Measurements from ENCODE around the gene VPS11.

Gene VPS11

DNA sequence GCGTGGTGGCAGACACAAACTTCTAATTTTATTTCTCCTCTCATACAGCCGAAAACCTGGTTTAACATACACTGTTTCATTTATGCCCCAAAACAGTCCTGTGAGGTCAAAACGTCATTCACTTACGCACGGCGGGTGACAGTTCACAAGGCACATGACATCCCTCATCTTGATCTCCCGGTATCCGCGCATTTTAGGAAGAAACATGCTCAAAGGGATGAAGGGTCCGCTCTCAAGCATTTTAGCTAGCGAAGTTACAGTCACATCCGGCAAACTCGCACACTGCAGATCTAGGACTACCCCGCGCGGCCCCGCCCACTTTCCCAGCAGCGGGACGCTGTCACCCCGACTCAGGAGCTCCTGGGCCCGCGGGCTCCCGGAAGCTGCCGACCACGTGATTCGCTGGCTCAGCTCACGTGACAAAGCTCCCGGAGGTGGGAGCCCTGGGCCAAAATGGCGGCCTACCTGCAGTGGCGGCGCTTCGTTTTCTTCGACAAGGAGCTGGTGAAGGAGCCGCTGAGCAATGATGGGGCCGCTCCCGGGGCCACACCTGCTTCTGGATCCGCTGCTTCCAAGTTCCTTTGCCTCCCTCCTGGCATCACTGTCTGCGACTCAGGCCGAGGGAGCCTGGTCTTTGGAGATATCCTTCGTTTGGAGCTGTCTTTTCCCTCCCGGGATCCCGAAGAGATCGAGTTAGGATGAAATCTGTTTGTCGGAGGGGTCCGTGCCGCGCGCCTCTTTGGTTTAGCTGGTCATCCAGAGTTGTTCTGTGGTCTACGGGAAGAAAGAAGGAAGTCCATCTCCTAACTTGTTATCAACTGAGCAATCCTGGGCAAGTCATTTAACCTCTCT lies at the start of gene VPS11:
TSS of gene VPS11 (plus strand) at position 448 of the 852 bp plus-strand sequence. CDS start at position 454, 6 bp downstream.
- no peaks in the 10 kb centered on the region for H3K9me3 Mint-ChIP-seq
- no peaks in the 10 kb centered on the region for H3K27me3 Mint-ChIP-seq
- H3K4me3 Mint-ChIP-seq, result peak within 1 kb of the TSS; percentile 91 to 95
- ATAC-seq (peak; percentile 99), DNase-seq (peak; percentile 94 to 98)
- peak within 1 kb of the TSS; percentile 95 to 96 for H3K27ac Mint-ChIP-seq
- peaks cover 40% of the 10 kb centered on the region for H3K4me1 Mint-ChIP-seq

DNA sequence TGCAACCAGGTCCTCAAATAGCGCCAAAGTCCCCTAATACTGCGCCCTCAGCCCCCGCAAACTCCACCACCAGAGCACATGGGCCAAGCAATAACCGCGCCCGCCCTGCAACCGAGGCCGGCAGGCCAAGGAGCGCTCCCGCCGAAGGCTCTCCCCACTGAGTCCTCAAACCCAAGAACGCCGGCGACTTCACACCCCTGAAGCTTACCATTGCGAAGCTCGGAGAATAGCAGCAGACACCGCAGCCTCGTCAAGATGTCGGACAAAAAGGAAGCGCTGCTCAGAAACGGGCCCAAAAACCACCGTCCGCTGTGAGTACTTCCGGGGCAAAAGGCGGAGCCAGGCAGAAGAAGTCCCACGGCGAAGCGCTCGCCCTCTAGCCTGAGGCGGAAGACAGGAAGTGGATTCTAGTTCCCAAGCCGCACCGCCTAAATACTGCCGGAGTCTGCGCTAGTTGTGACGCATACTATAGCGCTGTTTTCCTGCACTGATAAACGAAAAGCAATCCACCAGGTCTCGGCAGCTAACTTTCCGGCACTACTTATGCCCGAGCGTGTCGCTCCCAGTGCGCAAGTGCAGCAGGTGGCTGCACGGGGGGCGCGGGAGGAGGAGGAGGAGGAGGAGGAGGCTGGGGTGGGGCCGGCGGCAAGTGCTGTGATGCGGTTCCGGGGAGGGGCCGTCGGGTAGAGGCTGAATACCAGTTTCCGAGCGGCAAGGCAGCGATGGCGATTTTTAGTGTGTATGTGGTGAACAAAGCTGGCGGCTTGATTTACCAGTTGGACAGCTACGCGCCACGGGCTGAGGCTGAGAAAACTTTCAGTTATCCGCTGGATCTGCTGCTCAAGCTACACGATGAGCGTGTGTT lies 49.3 kb upstream of the VPS11 start, which contains the start of the genes RPS25 and TRAPPC4:
TSS of gene RPS25 (minus strand) at position 270 of the 865 bp plus-strand sequence. CDS start at position 211, 59 bp downstream.
TSS of gene TRAPPC4 (plus strand) at position 693 of the 865 bp plus-strand sequence. CDS start at position 723, 30 bp downstream.
- peaks cover 61% of the 10 kb centered on the region for H3K4me1 Mint-ChIP-seq
- H3K9me3 Mint-ChIP-seq, result no peaks in the 10 kb centered on the region
- peak within 1 kb of the TSS; percentile 99 for H3K27ac Mint-ChIP-seq

DNA sequence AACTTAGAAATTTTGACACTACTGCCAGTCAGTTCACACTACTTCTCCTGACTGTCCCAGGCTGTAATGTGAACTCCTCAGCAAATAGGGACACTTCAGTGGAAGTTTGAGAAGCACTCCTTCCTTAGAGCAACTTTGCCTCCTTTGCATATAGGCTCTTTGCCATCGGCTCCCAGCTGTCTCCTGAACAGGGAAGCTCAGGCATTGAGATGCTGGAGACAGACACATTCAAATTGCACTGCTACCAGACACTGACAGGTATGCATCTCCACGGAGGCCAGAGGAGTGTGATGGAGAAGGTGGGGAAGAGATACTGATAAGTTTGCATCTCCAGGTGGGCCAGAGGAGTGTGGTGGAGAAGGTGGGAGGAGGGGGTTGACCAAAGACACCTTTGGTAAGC lies 47.6 kb upstream of the VPS11 start:
- Mint-ChIP-seq H3K27me3 (no peaks in the 10 kb centered on the region), H3K4me3 (peak overlapping the region; percentile 95 to 99), H3K4me1 (peaks cover 67% of the 10 kb centered on the region), H3K27ac (peak overlapping the region; percentile 86 to 99), H3K9me3 (no peaks in the 10 kb centered on the region)
- ATAC-seq, result no peak
- DNase-seq, result no peak

More for the DNA sequence above, 49.3 kb upstream of the VPS11 start, which contains the start of the genes RPS25 and TRAPPC4:
- H3K27me3 Mint-ChIP-seq, result no peaks in the 10 kb centered on the region
- H3K4me3 Mint-ChIP-seq, result peak within 1 kb of the TSS; percentile 95 to 99
- DNase-seq, result peak; percentile 94 to 95
- peak; percentile 94 for ATAC-seq

DNA sequence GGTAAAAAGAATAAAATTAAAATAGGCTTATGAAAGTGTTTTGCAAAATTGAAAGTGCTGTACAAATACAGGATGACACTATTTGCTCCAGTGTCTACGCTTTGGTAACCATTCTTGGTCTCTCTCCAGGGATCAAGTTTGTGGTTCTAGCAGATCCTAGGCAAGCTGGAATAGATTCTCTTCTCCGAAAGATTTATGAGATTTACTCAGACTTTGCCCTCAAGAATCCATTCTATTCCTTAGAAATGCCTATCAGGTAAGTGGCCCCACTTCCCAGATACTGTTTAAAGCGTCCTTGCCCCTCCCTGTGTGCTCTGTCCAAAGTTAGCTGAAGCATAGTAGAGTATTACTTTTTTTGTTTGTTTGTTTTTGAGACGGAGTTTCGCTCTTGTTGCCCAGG lies 46.0 kb upstream of the VPS11 start:
- H3K4me3 Mint-ChIP-seq, result peak overlapping the region in 1 of 2 donors; percentile 35
- no peaks in the 10 kb centered on the region for H3K27me3 Mint-ChIP-seq
- peaks cover 67% of the 10 kb centered on the region for H3K4me1 Mint-ChIP-seq
- no peaks in the 10 kb centered on the region for H3K9me3 Mint-ChIP-seq
- no peak for ATAC-seq
- H3K27ac Mint-ChIP-seq, result no peak overlapping the region
- DNase-seq, result no peak

DNA sequence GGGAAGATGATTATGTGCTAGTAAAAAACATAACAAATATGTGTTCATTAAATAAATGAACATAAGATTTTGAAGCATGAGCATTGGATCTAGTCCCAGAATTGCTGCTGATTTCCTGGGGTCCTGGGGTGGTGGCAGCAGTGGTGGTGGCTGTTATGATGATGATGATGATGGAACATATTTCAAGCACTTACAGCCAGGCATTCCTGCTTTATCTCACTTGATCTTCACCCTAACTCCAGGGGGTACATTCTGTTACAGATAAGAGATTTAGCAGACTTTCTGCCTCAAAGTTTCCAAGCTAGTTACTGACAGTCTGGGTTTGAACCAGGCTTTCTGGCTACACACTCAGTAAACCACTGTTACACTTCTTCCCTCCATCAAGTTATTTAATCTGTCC lies 43.9 kb upstream of the VPS11 start:
- Mint-ChIP-seq H3K27me3 (no peaks in the 10 kb centered on the region), H3K4me3 (no peak overlapping the region), H3K4me1 (peaks cover 85% of the 10 kb centered on the region), H3K9me3 (no peaks in the 10 kb centered on the region), H3K27ac (peak overlapping the region in 1 of 2 donors; percentile 74)
- no peak for DNase-seq
- ATAC-seq, result no peak

DNA sequence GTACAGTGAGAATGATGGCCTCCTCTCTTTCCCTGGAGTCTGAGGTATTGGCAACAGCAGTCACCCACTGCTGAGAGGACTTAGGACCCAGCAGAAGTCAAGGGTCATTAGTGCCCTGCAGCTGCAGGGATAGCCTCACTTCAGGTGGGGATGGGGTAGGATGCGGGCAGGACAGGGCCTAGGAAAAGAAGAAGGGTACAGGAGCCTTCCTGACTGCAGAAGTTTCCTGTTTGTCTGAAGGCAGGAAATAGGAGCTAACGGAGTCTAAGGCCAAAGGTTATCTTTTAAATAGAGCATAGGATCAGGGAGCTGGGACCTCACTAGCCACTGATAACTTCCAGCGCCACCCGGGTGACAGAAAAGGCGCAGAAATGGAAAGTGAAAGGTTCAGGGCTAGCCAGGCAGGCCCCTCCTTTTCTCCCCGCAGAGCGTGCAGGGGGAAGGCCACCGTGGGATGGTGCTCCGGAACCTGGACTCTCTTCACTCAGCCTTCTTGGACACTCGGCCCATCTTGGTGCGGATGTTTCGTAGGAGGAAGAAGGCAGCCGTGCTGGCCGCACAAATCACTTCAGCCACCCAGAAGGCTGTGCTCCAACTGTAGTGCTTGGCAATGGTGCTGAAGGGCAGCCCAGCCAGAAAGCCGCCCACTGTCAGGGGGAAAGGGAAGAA lies 43.1 kb upstream of the VPS11 start:
- H3K9me3 Mint-ChIP-seq, result no peaks in the 10 kb centered on the region
- H3K27me3 Mint-ChIP-seq, result no peaks in the 10 kb centered on the region
- no peak for ATAC-seq
- H3K4me1 Mint-ChIP-seq, result peaks cover 93% of the 10 kb centered on the region
- H3K27ac Mint-ChIP-seq, result peak overlapping the region in 1 of 2 donors; percentile 56
- peak overlapping the region in 1 of 2 donors; percentile 16 for H3K4me3 Mint-ChIP-seq
- no peak for DNase-seq

DNA sequence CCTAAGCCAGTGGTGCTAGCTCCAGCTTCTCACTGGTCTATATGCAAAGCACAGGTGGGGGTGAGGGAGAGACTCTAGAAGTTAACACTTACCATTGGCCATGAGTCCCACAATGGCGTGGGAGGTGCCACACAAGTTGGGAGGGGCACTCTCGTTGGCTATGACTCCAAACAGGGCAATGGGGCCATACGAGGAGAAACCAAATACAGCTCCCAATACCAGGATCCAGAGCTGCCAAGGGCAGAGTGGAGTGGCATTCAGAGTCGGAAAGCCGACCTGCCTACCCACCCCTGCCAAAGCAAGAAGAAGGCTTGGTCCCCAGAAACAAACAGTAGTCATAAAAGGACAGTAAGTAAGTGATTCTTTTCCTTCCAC lies 42.5 kb upstream of the VPS11 start:
- ATAC-seq (no peak), DNase-seq (no peak)
- Mint-ChIP-seq H3K4me1 (peaks cover 94% of the 10 kb centered on the region), H3K4me3 (no peak overlapping the region), H3K27ac (peak overlapping the region in 1 of 2 donors; percentile 72), H3K9me3 (no peaks in the 10 kb centered on the region), H3K27me3 (no peaks in the 10 kb centered on the region)

DNA sequence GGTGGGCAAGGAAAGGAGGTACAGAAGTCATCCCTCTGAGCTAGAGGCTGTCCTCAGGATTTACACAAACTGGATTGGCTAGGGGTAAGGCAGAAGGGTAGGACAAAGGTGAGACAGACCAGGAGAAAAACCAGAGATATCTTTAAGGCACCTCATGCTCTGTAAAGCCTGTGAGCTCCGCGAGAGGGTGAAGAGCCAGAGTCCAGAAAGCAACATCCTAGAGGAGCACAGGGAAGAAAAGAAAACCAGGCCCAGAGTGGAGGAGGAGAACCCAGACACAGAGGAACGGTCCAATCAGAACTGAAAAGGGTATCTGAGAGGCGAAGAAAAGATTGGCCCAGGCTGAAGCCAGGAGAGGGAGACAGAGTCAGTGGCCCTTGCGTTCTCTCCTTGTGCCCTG lies 42.1 kb upstream of the VPS11 start:
- H3K27ac Mint-ChIP-seq, result peak overlapping the region in 1 of 2 donors; percentile 72
- H3K27me3 Mint-ChIP-seq, result no peaks in the 10 kb centered on the region
- peaks cover 89% of the 10 kb centered on the region for H3K4me1 Mint-ChIP-seq
- no peak for DNase-seq
- no peaks in the 10 kb centered on the region for H3K9me3 Mint-ChIP-seq
- H3K4me3 Mint-ChIP-seq, result no peak overlapping the region
- no peak for ATAC-seq

DNA sequence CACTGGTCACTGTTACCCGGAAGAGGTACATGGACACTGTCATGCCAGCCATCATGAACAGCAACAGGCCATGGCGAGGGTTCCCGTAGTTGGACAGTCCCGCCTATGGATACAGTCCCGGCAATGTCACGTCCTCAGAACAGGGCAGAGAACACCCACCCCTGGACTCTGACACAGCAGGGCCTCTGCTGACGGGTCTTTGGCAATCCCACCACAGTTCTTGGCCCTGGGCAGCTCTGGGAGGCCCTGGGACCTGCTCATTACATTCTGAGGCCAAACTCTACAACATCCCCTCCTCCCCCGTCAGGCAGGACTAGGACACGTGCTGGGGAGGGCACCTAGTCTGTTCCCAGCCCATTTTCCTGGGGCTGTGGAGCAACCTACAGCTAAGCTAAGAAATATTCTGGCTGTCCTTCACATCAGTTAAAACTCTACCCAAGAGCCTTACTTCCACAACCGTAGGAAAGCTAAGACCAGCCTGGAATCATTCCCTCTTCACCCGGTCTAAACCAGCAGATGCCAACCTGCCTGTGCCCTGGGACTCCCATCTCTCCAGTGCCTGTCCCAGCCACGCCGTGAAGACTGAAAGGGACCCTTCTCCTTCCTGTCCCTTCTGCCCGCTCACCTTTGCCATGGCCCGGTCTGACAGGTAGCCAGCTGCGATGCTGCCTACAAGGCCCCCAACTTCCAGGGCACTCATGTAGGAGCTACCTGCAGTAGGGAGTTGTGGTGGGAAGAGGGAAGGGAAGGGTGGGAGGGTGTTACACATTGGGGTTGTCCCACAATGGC lies 41.4 kb upstream of the VPS11 start:
- no peak for DNase-seq
- peaks cover 86% of the 10 kb centered on the region for H3K4me1 Mint-ChIP-seq
- H3K27me3 Mint-ChIP-seq, result no peaks in the 10 kb centered on the region
- no peak overlapping the region for H3K4me3 Mint-ChIP-seq
- peak overlapping the region in 1 of 2 donors; percentile 83 for H3K27ac Mint-ChIP-seq
- no peak for ATAC-seq
- H3K9me3 Mint-ChIP-seq, result no peaks in the 10 kb centered on the region

DNA sequence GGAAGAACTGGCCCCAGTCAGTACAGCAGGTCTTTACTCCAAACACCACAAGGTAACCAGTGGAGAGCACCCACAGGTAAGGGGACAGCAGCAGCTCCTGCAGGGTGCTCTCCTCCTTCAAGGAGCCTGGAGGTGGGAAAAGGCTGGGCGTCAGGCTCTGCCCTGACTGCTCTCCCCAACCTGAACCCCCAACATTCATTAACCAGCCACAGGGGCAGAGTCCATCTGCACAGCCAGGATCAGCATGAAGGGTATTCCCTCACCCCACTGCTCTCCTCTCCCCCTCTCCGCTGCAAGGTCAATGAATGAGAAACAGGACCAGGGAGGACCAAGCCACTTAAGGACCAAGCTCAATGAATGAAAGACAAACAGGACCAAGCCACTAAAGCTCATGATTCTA lies 40.6 kb upstream of the VPS11 start:
- no peak overlapping the region for H3K27ac Mint-ChIP-seq
- DNase-seq, result no peak
- ATAC-seq, result no peak
- no peaks in the 10 kb centered on the region for H3K27me3 Mint-ChIP-seq
- peaks cover 78% of the 10 kb centered on the region for H3K4me1 Mint-ChIP-seq
- no peaks in the 10 kb centered on the region for H3K9me3 Mint-ChIP-seq
- no peak overlapping the region for H3K4me3 Mint-ChIP-seq

DNA sequence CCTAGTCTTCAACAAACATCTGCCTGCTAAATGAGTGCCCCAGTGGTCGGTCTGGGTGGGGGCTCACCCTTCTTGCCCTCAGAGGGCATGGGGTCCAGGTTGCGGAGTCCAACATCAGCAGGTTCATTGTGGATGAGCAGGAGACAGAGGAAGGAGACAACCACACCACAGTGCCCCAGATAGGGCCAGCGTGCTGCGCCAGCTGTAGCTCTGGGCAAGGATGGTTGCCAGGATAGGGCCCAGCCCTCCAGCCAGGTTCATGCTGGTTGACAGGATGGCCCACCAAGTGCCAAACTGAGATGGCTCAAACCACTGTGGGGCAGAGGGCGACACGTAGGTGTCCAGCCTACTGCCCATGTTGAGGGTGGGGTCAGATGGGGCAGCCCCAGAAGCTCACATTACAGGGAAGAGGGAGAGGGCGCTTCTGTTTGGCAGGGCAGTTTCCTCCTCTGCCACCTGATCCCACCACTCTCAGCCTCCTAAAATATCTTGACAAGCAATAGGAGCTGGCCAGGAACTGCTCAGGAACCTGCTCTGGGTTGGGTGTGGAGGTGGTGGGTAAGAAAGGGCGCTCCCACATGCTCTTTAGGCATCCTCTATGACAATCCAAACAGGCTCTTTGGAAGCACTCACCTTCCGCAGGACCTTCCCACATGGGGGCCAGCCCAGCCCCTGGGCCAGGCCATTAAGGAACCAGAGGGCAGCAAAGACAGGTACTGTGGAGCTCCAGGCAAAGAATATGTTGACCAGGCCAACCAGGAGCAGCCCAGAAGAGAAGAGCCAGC lies 39.9 kb upstream of the VPS11 start:
- Mint-ChIP-seq H3K27ac (no peak overlapping the region), H3K9me3 (no peaks in the 10 kb centered on the region), H3K27me3 (no peaks in the 10 kb centered on the region), H3K4me3 (peak overlapping the region in 1 of 2 donors; percentile 14), H3K4me1 (peaks cover 72% of the 10 kb centered on the region)
- DNase-seq (no peak), ATAC-seq (no peak)

DNA sequence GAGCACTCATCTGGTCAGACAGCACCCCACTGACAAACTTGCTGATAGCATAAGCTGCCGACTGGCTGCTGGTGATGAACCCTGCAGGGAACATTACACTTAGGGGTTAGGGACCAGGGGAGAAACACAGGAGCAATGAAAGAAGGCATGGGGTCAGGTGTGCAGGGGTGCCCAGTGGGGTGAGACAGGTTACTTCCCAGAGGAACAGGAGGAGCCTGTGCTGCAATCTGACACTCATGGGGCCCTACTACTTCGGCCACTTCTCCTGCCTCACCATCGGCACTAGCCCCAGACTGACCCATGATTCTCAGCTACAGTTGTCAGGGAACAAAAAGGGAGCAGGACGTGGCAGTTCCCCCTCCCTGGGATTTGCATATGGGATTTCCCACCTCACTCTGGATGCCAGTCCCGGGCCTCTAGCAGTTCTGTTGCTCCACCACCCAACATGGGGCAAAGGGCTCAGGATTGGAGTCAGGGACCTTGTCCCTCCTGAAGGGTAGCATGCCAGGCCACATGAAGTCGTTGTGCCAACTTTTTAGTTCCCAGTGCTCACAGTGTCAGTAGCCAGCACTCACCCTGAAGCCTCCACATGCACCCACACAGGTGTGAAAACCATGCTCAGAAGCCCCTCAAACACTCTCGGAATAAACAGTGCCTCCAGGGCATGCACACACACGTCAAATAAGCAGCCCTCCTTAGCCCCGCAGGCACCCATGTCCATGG lies 39.1 kb upstream of the VPS11 start:
- Mint-ChIP-seq H3K27ac (peak overlapping the region in 1 of 2 donors; percentile 23), H3K27me3 (no peaks in the 10 kb centered on the region), H3K4me1 (peaks cover 65% of the 10 kb centered on the region), H3K4me3 (peak overlapping the region; percentile 77 to 91), H3K9me3 (no peaks in the 10 kb centered on the region)
- ATAC-seq (no peak), DNase-seq (no peak)

DNA sequence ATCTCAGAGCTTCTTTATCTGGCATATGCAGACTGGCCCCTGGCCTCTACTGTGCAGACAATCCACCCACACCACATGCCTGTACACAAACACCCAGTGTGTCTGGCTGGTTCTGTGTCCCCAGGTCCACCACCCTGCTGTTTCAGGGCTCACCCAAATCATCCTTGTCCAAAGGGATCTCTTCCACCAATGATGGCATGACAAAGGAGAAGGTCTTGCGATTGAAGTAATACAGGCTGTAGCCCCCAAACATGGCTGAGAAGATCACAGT lies 38.6 kb upstream of the VPS11 start:
- H3K27me3 Mint-ChIP-seq, result no peaks in the 10 kb centered on the region
- peak overlapping the region in 1 of 2 donors; percentile 23 for H3K27ac Mint-ChIP-seq
- H3K9me3 Mint-ChIP-seq, result no peaks in the 10 kb centered on the region
- DNase-seq (no peak), ATAC-seq (no peak)
- peak overlapping the region; percentile 77 to 91 for H3K4me3 Mint-ChIP-seq
- H3K4me1 Mint-ChIP-seq, result peaks cover 61% of the 10 kb centered on the region
